Loucy (cell line): ENCODE results near the gene PDZRN3.

Experiments used
- H2AFZ ChIP-seq: fragments of 200-600 bp; sonication (generic); 2 replicates; pipeline ENCODE4 v1.6.0; 2016; ENCODE audit warnings: antibody characterized with exemption, mild to moderate bottlenecking, low read length, moderate library complexity
- H3F3A ChIP-seq: fragments of 200-600 bp; 2 replicates; pipeline ENCODE4 v1.6.0; 2016; ENCODE audit warnings: antibody characterized with exemption, low read depth, mild to moderate bottlenecking
- H3K27me3 ChIP-seq: fragments of 200-600 bp; sonication (generic); 2 replicates; pipeline ENCODE4 v1.6.1; 2014; ENCODE audit warnings: low read length, mild to moderate bottlenecking; ENCODE audit not compliant: insufficient read depth, poor library complexity, severe bottlenecking
- H3K36me3 ChIP-seq: fragments of 200-600 bp; sonication (generic); 2 replicates; pipeline ENCODE4 v1.6.1; 2016; ENCODE audit warnings: low read length; ENCODE audit not compliant: insufficient read depth
- H3K4me1 ChIP-seq: fragments of 200-600 bp; sonication (generic); 2 replicates; pipeline ENCODE4 v1.5.1; 2014; ENCODE audit warnings: low read length, mild to moderate bottlenecking; ENCODE audit not compliant: insufficient read depth, poor library complexity, severe bottlenecking
- H3K4me2 ChIP-seq: fragments of 200-600 bp; sonication (generic); 2 replicates; pipeline ENCODE4 v1.6.0; 2014; ENCODE audit warnings: antibody characterized with exemption, low read length, low read depth, mild to moderate bottlenecking; ENCODE audit not compliant: poor library complexity, severe bottlenecking
- H3K4me3 ChIP-seq: fragments of 200-600 bp; sonication (generic); 2 replicates; pipeline ENCODE4 v1.5.1; 2014; ENCODE audit warnings: low read length, mild to moderate bottlenecking, mixed read lengths; ENCODE audit not compliant: poor library complexity, severe bottlenecking
- H3K79me2 ChIP-seq: fragments of 200-600 bp; sonication (generic); 2 replicates; pipeline ENCODE4 v1.6.1; 2014; ENCODE audit warnings: low read length; ENCODE audit not compliant: insufficient read depth
- H3K9ac ChIP-seq: fragments of 200-600 bp; sonication (generic); 2 replicates; pipeline ENCODE4 v1.6.0; 2014; ENCODE audit warnings: mild to moderate bottlenecking, low read depth, low read length, moderate library complexity; ENCODE audit not compliant: poor library complexity, severe bottlenecking
- H3K9me2 ChIP-seq: fragments of 200-600 bp; sonication (generic); replicated peaks from 2 replicates; pipeline ENCODE4 v1.6.1; 2016; ENCODE audit warnings: low read depth, low read length, mixed read lengths
- H3K9me3 ChIP-seq: fragments of 200-600 bp; sonication (generic); 2 replicates; pipeline ENCODE4 v1.6.1; 2014; ENCODE audit warnings: mild to moderate bottlenecking, antibody characterized with exemption, low read length, low read depth; ENCODE audit not compliant: insufficient read depth
- H4K20me1 ChIP-seq: fragments of 200-600 bp; sonication (generic); 2 replicates; pipeline ENCODE4 v1.6.0; 2014; ENCODE audit warnings: antibody characterized with exemption, low read length, mild to moderate bottlenecking; ENCODE audit not compliant: insufficient read depth, poor library complexity, severe bottlenecking
- CTCF ChIP-seq: fragments of 200-600 bp; sonication (generic); conservative IDR thresholded peaks from 2 replicates; pipeline ENCODE4 v1.5.1; 2014; ENCODE audit warnings: mild to moderate bottlenecking, antibody characterized with exemption, low read length
- EZH2phosphoT487 ChIP-seq: fragments of 200-600 bp; IDR thresholded peaks from 2 replicates; pipeline ENCODE4 v1.6.1; 2018; ENCODE audit warnings: antibody characterized with exemption, mild to moderate bottlenecking, moderate library complexity, borderline replicate concordance

The PDZRN3 gene

DNA sequence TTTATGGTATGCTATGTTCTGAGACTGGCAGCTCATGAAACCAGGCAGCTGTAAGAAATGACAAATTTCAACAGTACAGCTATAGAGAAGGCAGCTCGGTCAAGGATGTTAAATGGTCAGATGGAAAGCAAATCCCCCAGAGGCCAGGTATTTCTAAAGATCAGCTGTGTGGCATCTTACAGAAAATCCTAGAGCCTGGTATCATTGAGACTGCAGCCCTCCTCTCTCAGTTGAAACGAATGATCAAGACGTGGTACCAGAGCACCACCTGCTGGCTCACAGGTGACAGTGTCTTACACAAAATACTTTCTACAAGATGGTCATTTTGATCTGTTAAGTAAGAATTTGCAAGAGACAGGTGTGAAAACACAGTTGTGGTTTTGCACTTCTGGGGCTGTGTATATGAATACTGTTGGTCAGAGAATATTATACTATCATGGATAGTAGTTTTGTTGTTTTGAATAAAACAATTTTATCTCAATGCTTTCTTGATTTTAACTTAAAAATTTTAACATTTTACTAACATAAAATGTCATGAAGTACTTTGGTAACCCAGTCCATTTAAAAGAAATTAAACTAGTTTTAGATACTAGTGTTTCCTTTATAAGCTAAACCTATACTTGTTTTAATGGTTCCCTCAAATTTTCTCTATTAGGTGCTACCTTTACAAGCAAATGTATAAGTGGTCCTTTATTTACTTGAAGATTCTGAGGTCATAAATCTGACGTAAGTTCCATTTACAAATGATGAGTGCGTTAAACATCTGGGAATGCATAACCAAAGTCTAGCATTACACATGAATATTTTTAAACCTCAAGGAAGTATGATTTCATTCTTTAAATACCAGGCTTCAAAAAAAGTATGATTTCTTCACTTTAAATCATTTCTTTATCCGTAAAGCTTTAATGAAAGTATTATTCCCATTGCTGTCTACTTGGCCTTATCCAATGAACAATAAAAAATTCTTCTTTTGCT is 121.8 kb downstream of the PDZRN3 start:
- Histone ChIP-seq H3K27me3 (no peaks in the 10 kb centered on the region), H3K9ac (no peak overlapping the region), H3K9me3 (no peaks in the 10 kb centered on the region), H4K20me1 (no peaks in the 10 kb centered on the region), H3K36me3 (no peaks in the 10 kb centered on the region), H3K4me3 (no peak overlapping the region), H3K9me2 (no peaks in the 10 kb centered on the region), H2AFZ (no peak overlapping the region), H3F3A (no peaks in the 10 kb centered on the region), H3K4me1 (no peaks in the 10 kb centered on the region), H3K4me2 (no peak overlapping the region), H3K79me2 (no peaks in the 10 kb centered on the region)
- peak; percentile 94 for TF ChIP-seq CTCF
- TF ChIP-seq EZH2phosphoT487, result no peak

GRCh38 chr3:73500321-73500720 is 124.4 kb downstream of the PDZRN3 start:
- H3K4me3 ChIP-seq, result no peak overlapping the region
- no peak overlapping the region for H3K9ac ChIP-seq
- no peaks in the 10 kb centered on the region for H3K79me2 ChIP-seq
- no peaks in the 10 kb centered on the region for H3K27me3 ChIP-seq
- no peaks in the 10 kb centered on the region for H4K20me1 ChIP-seq
- TF ChIP-seq EZH2phosphoT487 (no peak), CTCF (no peak)
- no peaks in the 10 kb centered on the region for H3K36me3 ChIP-seq
- H2AFZ ChIP-seq, result no peak overlapping the region
- H3K4me2 ChIP-seq, result no peak overlapping the region
- H3F3A ChIP-seq, result no peaks in the 10 kb centered on the region
- no peaks in the 10 kb centered on the region for H3K4me1 ChIP-seq
- H3K9me3 ChIP-seq, result no peaks in the 10 kb centered on the region
- H3K9me2 ChIP-seq, result no peaks in the 10 kb centered on the region

- no peaks in the 10 kb centered on the region for H4K20me1 ChIP-seq
- no peaks in the 10 kb centered on the region for H3K9me2 ChIP-seq
- no peaks in the 10 kb centered on the region for H3F3A ChIP-seq
- H3K4me2 ChIP-seq, result no peak overlapping the region
- no peaks in the 10 kb centered on the region for H3K9me3 ChIP-seq
- H3K79me2 ChIP-seq, result no peaks in the 10 kb centered on the region
- H3K27me3 ChIP-seq, result no peaks in the 10 kb centered on the region
- no peak overlapping the region for H3K9ac ChIP-seq
- H2AFZ ChIP-seq, result no peak overlapping the region
- H3K4me3 ChIP-seq, result no peak overlapping the region
- H3K4me1 ChIP-seq, result no peaks in the 10 kb centered on the region
- H3K36me3 ChIP-seq, result no peaks in the 10 kb centered on the region
- TF ChIP-seq EZH2phosphoT487, result no peak
- TF ChIP-seq CTCF, result no peak
Observed at GRCh38 chr3:73499787-73500186, 125.0 kb downstream of the PDZRN3 start.
